GM11168 (cell line): Measurements from ENCODE around the gene MYH9.

Experiments
- in situ Hi-C: fragments of 300-500 bp; cut with MboI; formaldehyde crosslinking; loops from one replicate; pipeline ENCODE4 v1.12.0; 2022; ENCODE audit warnings: low sequenced_read_pairs; ENCODE audit not compliant: unreplicated experiment

MYH9 gene

DNA sequence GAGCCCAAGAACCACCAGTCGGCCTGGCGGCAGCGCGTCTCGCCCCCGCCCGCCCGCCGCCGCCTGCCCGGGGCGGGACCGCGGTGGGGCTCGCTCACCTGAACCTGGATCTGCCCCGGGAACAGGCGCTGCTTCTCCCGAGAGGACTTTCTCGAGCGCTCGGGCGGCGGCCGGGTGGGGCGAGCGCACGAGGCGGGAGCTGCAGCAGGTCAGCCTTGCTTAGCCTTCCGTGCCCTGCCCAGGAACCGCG lies 133 bp downstream of the MYH9 start:
- in situ Hi-C loops: no loop called here

DNA sequence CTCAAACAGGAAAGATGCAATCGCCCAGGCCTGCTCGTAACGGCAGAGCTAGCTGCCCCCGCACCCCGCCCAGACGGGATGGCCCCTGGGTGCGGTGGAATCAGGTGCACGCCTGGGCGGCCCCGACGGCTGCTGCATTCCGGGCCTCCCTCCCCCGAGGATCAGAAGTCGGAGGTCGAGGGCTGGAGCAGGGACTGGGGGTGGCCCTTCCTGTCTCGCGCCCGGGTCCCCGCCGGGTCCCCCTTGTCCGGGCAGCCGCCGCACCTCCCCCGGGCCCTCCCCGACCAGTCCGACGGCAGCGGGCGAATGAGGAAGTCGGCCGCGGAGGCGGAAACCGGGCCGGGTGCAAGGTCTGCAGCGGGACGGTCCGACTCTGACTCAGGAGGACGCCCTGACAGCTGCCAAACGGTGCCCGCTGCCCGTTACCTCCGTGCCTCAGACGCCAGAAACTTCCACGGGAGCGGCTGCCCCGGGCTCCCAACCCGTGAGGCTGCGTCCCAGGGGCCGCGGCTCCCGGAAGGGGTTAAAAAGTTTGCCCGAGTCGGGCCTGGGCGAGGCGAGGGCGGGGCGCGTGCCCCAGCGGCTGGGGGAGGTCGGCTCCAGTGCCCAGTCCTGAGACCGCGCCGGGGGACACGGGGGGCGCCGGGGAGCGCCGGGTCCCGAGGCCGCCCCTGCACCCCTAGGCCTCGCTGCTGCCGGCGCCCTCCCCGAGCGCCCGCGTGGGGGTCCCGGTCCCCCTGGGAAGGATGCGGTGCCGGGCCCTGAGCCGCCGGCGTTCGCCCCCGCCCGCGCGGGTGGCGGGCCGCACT lies 663 bp downstream of the MYH9 start:
- in situ Hi-C loops: no loop called here

DNA sequence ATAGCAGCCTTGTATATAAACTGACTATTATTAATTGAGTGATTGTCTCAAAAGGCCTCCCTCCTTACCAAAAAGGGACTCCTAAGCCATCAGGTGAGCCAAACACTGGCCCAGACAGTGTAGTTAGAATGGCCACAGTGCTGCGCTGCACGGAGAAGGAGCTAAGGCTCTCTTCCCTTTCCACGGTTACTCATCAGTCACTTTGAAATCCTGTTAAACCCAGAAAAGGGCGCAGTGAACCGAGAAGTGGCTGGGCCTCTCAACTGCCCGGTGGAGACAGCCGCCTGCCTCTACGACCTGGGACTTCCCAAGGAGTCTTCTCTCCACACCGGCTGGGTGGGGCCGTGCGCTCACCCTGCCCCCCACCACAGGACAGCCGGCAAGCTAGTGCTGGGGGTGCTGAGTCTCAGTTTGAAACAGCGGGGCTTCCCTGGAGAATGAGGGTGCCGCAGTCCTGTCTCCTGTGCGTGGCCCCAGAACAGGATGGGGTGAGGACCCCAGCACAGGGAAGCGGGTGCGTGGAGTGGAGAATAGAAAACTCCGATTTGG lies 1.3 kb downstream of the MYH9 start:
- in situ Hi-C loops: no loop called here

DNA sequence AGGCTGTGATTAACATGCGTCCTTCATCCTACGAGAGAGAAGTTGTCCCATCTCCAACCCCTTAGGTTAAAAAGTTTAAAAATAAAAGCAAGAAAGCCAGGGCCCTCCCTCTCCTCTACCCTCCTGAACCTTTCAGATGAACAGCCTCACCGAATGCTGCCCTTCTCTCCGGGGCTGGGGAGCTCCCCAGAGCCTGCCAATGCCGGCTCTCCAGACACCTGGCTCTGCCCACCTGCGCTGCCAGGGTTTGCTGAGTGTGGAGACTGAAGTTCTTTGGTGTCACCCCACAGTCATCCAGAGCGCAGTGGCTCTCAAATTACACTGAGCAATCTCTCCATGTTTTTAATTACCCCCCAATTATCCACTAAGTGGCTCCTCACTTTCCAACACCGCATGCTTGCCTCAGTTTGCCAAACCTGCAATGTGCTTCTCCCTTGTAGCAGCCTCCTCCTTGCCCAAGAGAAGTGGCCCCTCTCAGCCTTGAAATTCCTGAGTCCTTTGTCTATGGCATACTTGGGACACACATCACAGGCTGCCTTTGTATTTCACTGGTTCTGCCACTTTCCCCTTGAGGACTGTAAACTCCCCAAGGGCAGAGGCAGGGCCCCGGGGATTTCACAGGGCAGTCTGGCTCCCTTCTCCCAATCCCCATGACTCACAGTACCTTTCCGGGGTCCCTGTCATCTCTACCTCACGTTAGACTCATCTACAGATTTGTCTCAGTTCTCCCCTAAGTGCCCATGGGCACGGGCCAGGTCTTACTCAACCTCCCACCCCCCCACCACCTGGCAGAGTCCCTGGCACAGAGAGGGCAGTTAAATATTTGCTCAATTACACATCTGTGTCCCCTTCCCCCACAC lies 2.0 kb downstream of the MYH9 start:
- in situ Hi-C loops: no loop called here

DNA sequence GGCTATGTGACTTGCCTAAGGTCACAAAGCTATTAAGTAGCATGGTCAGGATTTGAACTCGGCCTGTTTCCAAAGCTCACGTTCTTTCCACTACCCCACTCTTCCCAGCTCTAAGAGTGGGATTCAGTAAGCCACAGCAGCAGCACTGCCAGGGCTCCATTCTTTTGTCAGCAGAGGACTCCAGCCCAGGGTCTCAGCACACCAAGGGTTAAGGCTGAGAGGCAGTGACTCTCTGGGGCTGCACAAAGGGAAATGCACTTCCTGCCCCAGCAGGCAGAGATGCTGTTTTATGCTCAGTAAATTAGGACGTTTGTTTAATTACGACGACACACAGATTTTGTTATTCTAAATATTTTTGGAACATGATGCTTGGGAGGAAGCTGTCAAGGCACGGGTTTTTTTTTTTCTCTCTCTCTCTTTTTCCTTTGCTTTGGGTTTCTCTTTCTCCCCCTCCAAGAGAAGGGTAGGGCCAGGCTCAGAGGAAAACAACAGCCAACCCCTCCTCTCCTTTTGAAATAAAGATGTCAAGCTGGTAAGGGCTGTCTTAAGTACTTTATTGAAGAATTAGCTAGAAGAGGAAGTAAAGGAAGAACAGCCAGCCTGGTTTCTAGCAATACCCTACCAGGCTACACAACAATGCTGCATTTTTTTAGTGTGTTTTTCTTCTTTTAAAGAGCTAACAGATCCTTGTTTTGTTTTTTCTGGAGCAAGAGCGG lies 2.8 kb downstream of the MYH9 start:
- in situ Hi-C loops: no loop called here

DNA sequence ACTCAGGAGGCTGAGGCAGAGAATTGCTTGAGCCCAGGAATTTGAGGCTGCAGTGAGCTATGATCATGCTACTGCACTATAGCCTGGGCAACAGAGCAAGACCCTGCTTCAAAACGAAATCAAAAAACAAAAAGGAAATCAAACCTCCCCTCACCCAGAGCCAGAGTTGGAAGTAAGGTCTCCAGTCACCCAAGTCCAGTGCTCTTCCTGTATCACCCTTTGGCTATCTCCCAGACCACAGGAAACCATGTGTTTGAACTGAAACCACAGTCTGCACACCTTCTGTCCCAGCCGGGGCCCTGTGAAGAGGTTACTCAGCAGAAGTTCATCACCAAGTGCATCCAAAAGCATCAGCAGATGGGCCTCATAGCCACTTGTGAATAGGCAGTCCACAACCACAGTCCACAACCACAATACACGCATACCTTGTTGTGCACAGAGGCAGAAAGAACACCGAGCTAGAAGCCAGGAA lies 4.6 kb downstream of the MYH9 start:
- in situ Hi-C loops: no loop called here

DNA sequence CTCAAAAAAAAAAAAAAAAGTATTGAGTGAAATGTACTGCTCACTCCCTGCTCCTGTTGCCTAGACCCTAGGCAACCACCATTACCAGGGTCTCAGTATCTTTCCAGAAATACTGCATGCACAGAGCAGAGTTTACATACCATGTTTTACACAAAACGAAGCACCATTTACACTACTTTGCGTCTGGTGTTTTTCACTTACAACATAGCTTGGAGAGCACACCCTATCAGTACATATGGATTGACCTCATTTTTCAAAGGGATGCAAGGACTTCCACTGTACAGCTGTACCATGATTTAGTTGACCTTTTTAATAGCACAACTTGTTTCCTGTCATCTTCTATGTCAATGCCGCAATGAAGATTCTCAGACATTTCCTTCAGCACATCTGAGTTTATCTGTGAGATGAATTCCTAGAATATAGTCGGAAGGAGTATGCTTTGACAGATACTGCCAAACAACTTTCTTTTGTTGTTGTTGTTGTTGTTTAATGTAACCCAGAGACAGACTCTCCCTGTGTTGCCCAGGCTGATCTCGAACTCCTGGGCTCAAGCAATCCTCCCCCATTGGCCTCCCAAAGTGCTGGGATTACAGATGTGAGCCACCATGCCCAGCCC lies 6.1 kb downstream of the MYH9 start:
- in situ Hi-C loops: no loop called here

DNA sequence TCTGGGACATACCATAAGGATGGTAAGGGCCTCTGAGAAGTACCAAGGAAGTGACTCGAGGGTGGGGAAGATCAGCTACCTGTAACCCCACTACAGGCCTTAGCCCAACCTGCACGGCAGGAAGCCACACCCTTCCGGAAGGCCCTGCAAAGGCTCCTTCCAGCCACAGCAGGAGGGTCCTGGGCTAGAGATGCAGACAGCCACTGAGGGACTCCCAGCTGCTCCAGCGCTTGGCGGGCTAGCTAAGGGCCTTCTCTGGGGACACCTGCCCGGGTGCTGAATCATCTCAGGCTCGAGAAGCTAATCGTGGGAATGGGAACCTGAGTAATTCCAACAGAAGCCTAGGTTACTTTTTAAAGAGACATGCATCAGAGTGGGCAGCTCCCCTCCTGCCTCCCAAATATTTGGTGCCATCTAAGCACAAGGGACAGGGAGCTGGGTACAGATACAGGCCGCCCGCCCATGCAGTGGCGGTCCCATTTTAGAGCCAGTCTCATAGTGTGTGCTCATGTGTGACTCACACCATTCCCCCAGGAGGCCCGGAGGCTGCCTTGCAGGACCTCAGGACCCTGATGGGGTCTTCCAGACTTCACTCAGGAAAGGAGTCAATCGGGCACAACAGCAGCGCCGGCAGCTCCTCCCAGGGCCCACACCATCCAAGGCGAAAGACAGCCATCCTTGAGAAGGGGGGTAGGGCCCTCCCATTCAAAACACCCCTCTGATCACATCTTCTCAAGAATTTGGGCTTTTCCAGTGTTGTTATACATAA lies 8.0 kb downstream of the MYH9 start:
- in situ Hi-C loops: no loop called here

DNA sequence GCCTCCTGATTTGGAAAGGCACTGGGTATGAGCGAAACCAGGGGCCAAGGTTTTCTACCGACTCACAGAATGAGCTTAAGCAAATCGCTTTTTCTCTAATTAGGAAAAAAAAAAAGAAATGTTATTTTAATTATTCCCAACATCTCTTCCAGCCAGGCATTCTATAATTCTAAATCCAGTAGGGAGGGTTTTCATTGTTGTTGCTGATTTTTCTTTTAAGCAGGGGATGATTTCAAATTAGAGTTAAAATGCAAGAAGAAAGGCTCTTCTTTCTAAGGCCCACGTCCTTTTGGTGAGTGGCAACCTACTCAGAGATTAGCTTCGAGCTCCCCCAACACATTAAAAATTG lies 8.9 kb downstream of the MYH9 start:
- in situ Hi-C loops: no loop called here

DNA sequence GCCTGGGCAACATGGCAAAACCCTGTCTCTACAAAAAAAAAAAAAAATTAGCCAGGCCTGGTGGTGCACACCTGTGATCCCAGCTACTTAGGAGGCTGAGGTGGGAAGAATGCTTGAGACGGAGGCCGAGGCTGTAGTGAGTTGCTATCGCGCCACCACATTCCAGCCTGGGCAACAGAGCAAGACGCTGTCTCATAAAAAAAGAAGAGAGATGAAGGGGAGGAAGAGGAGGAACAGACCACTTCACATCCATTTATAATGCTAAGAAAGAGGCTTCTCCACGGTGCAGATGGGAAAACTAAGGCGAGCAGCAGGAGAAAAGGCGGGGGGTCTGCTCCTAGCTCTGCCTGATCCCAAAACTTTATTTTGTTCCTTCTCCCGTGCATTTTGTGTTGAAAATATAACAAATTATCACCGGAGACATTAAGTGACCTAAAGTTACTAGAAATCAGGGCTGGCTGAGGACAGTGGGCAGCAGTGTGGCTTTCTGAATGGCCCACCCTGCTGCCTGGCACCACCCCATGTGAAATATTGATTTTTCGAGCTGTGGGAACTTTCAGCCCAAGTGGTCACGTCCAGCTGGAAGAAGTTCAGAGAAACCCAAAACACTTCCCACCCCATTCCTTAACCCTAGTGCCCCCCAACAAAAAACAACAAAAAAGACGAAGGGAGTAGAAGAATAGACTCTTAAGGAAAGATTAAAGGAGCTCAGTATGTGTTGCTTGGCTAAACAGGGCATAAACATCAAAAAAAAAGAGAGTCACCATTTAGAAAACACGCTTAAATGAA lies 9.5 kb downstream of the MYH9 start:
- in situ Hi-C loops: no loop called here

DNA sequence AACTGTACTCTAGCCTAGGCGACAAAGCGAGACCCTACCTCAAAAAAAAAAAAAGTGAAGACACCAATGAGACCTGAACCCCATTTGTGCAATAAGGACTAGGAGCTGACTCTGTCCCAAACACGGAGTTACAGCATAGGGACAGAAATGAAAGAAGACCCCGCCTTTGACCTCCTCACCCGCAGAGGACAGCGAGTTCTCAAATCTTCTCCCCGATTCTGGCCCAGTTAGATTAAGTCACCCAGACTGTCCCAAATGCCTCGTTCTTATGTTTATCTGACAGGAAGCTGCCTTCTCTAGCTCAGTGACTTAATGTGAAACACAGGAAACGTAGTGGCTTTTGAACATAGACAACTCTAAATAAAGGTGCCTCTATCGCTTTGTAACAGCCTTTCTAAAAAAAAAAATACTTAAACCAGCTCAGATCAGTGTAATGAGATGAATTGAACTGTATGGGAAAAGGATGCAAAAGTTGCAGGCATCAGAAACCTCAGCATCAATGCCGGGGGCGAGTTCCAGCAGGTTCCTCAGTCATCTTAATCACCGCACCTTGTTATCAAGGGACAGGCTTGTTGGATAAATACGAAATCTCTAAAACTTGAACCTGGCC lies 10.6 kb downstream of the MYH9 start:
- in situ Hi-C loops: no loop called here

DNA sequence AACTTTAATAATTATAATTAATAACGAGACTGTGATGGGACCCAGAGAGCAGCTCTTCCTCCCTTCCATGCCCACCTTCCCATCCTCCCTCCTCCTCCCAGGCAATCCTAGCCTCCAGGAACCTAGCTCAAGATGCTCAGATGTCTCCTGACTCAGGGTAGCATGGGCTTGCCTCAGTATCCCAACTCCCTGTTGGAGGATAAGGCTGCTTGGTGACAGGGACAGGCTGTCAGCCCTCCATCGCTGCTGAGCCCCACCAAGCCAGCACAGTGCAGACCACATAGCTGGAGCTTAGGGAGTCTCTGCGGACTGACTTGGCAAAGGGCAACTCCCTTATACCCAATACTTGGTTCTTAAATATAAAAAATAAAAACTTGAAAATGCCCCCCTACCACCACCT lies 11.5 kb downstream of the MYH9 start:
- in situ Hi-C loops: no loop called here

DNA sequence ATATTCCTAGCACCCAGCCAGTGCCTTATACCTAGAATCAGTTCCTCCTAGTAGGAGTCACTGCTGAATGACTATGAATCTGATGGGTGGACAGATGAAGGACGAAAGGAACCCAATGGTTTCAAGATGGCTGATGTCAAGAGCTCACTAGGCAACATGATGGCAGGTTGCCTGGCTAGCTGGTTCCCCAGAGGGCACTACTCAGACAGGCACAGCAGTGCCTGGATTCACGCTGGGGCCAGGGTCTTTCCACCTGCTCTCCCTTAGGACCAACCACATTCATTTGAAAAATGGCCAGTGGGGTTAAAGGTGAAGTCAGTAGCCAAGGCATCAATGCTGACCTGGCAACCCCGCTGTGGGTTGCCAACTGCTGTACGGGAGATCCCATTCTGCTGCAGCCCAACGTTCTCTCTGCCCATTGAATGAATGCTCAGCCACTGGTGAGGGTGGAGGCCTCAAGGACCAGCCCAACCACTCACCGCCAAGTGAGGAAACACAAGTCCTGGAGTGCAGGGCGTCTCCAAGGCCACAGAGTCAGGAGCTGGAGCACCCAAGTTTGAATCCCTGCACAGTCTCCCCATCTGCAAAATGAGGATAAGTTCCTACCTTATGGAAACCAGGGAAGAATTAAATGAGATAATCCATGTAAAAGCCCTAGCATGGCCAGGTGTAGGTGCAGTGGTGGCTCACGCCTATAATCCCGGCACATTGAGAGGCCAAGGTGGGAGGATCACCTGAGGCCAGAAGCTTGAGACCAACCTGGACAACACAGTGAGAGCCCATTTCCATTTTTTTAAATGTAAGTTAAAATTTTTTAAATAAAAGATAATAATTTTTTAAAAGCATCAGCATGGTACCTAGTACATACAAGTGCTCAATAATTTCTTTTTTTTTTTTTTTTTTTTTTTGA lies 12.4 kb downstream of the MYH9 start:
- in situ Hi-C loops: no loop called here

DNA sequence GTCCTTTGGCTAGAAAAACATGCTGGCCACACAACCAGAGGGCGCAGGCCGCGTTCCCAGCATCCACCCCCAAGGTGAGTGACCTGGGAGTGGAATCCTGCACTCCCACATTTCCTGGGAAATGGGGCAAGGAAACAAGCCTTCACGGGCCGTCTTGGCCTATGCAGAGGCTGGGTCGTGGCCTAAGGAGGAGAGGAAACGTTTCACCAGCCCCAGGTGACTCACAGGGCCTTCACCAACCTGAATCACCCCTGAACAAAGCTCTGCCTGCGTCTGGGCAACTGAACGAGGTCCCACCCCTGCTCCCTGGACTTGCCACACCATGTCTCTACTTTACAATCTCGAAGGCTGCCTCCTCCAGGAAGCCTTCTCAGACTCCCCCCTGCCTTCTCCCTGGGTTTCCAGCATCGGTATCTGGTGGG lies 13.2 kb downstream of the MYH9 start:
- in situ Hi-C loops: no loop called here

DNA sequence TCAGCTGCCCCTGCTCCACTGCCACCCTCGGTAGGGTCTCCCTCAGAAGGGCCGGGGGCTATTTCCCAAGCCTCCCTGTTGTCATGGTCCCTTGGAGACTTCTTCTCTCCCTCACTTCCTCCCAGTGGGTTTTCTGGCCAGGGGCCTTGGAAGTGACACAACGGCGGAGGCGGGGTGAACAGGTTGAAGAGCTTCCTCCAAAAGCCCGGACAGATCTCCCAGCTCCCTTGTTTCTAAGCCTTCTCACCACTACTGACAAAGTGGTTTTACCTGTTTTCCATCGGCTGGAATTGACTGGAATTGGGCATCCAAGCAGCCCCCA lies 14.5 kb downstream of the MYH9 start:
- in situ Hi-C loops: no loop called here

DNA sequence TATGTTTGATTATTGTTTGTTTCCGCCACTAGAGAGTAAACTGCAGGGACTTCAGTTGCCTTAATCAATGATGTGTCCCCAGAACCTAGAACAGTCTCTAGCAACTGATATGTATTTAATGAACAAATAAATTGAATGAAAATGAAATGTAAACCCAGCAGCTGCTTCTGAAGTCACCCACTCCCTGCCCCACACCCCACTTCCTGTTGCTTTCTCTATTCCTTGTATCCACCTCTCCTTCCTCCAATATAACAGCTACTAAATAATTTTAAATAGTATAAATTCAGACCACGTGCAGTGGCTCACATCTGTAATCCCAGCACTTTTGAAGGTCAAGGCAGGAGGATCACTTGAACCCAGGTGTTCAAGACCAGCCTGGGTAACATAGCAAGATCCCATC lies 15.8 kb downstream of the MYH9 start:
- in situ Hi-C loops: no loop called here

DNA sequence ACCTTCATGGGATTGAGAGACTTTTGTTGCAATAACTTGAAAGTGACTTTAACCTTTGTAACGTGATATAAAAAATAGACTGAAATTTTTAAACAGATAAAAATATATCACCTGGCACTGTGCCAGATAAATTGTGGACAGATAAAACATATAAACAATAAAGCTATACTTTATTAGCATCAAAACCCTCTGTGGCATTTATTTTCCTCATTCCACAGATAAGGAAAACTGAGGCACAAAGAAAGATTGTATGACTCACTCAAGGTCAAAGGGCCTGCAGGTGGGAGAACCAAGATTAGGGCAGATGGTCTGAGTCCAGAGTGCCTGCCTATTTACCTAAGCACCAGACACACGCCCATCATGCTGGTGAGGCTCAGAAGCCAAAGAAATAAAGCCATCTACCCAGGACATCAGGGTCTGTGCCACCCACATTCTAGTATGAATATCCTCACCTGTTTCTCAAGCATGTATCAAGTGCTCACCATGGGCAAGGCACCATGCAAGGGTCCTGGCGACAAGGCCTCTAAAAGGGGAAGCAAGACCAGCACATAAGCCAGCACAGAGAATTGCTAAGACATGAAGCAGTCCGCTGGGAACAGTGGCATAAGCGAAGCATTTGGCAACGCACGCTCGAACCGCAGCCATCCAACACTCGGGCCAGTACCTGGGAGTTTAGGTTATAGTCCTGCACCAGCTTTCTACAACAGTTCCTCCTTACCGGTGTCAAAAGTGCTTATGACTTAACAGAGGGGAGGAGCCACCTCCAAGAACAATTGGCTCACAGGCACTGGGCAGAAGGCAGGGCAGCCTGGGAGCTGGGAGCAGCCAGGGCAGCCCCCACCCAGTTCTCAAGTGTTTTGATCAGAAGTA lies 17.6 kb downstream of the MYH9 start:
- in situ Hi-C loops: no loop called here
